H9 (cell line): ENCODE data around the gene C1QB. TPM values are rescaled to one million over a fixed set of nuclear protein-coding genes. Genes with fewer than 3 reads are reported as not detected.

Experiments
- DNase-seq: peaks from one replicate; pipeline ENCODE4 v3.0.0-alpha.2; 2017
- H2AFZ ChIP-seq: one replicate; pipeline ENCODE4 v1.6.1; 2013; ENCODE audit warnings: mild to moderate bottlenecking, low read length, control low read depth, moderate library complexity
- H2AK5ac ChIP-seq: 2 replicates; pipeline ENCODE4 v1.6.1; 2013; ENCODE audit warnings: low read length, control low read depth, mixed read lengths; ENCODE audit not compliant: insufficient read length
- H2BK120ac ChIP-seq: one replicate; pipeline ENCODE4 v1.6.1; 2013; ENCODE audit warnings: low read depth, mild to moderate bottlenecking, low read length, control low read depth, inconsistent platforms; ENCODE audit not compliant: poor library complexity, severe bottlenecking
- H2BK12ac ChIP-seq: 2 replicates; pipeline ENCODE4 v1.6.1; 2013; ENCODE audit warnings: low read length, control low read depth, mixed read lengths, low read depth; ENCODE audit not compliant: insufficient read length
- H2BK15ac ChIP-seq: 2 replicates; pipeline ENCODE4 v1.6.1; 2013; ENCODE audit warnings: low read depth, low read length, control low read depth
- H2BK20ac ChIP-seq: one replicate; pipeline ENCODE4 v1.6.1; 2013; ENCODE audit warnings: low read depth, mild to moderate bottlenecking, low read length, control low read depth, inconsistent platforms; ENCODE audit not compliant: poor library complexity, severe bottlenecking
- H2BK5ac ChIP-seq: 2 replicates; pipeline ENCODE4 v1.6.1; 2013; ENCODE audit warnings: low read length, control low read depth, mixed read lengths; ENCODE audit not compliant: insufficient read length
- H3K14ac ChIP-seq: 2 replicates; pipeline ENCODE4 v1.6.1; 2013; ENCODE audit warnings: low read length, control low read depth; ENCODE audit not compliant: insufficient read depth
- H3K18ac ChIP-seq: 2 replicates; pipeline ENCODE4 v1.6.1; 2013; ENCODE audit warnings: low read depth, mild to moderate bottlenecking, mixed read lengths, low read length, control low read depth; ENCODE audit not compliant: insufficient read length
- H3K23ac ChIP-seq: 2 replicates; pipeline ENCODE4 v1.6.1; 2013; ENCODE audit warnings: low read length, control low read depth, mixed read lengths, low read depth; ENCODE audit not compliant: insufficient read length
- H3K23me2 ChIP-seq: 2 replicates; pipeline ENCODE4 v1.6.1; 2013; ENCODE audit warnings: low read depth, mild to moderate bottlenecking, mixed read lengths, low read length, control low read depth; ENCODE audit not compliant: insufficient read length, poor library complexity, severe bottlenecking
- H3K27ac ChIP-seq: 2 replicates; pipeline ENCODE4 v1.5.1; 2013; ENCODE audit warnings: low read length, control low read depth, mixed read lengths, low read depth; ENCODE audit not compliant: insufficient read length
- H3K27me3 ChIP-seq: 2 replicates; pipeline ENCODE4 v1.6.1; 2013; ENCODE audit warnings: low read length, control low read depth, inconsistent platforms; ENCODE audit not compliant: insufficient read depth
- H3K4ac ChIP-seq: 2 replicates; pipeline ENCODE4 v1.6.1; 2013; ENCODE audit warnings: low read depth, mild to moderate bottlenecking, control low read depth, inconsistent platforms, low read length, moderate library complexity
- H3K4me1 ChIP-seq: 2 replicates; pipeline ENCODE4 v1.6.1; 2013; ENCODE audit warnings: low read length, control low read depth, inconsistent platforms; ENCODE audit not compliant: insufficient read depth
- H3K4me2 ChIP-seq: 2 replicates; pipeline ENCODE4 v1.6.1; 2013; ENCODE audit warnings: low read length, control low read depth, mixed read lengths; ENCODE audit not compliant: insufficient read length, insufficient read depth
- H3K56ac ChIP-seq: 2 replicates; pipeline ENCODE4 v1.6.1; 2013; ENCODE audit warnings: low read depth, mild to moderate bottlenecking, mixed read lengths, low read length, control low read depth; ENCODE audit not compliant: insufficient read length
- H3K79me1 ChIP-seq: 2 replicates; pipeline ENCODE4 v1.6.1; 2013; ENCODE audit warnings: low read depth, mild to moderate bottlenecking, moderate library complexity, low read length, control low read depth, inconsistent platforms; ENCODE audit not compliant: insufficient read depth, poor library complexity, severe bottlenecking
- H3K79me2 ChIP-seq: 2 replicates; pipeline ENCODE4 v1.6.1; 2013; ENCODE audit warnings: low read length, control low read depth, inconsistent platforms; ENCODE audit not compliant: insufficient read depth
- H3K9ac ChIP-seq: 2 replicates; pipeline ENCODE4 v1.6.1; 2013; ENCODE audit warnings: low read length, control low read depth, mixed read lengths; ENCODE audit not compliant: insufficient read length; ENCODE audit errors: extremely low read depth
- H3K9me3 ChIP-seq: one replicate; pipeline ENCODE4 v1.6.1; 2013; ENCODE audit warnings: low read depth, low read length, inconsistent platforms; ENCODE audit not compliant: control insufficient read depth
- H3T11ph ChIP-seq: one replicate; pipeline ENCODE4 v1.6.1; 2013; ENCODE audit warnings: mild to moderate bottlenecking, low read length, control low read depth, inconsistent platforms
- H4K20me1 ChIP-seq: one replicate; pipeline ENCODE4 v1.6.1; 2013; ENCODE audit not compliant: control insufficient read depth, insufficient read length, insufficient read depth
- H4K5ac ChIP-seq: 2 replicates; pipeline ENCODE4 v1.6.1; 2013; ENCODE audit warnings: low read depth, mild to moderate bottlenecking, mixed read lengths, low read length, control low read depth; ENCODE audit not compliant: insufficient read length
- H4K8ac ChIP-seq: replicated peaks from 2 replicates; pipeline ENCODE4 v1.6.1; 2013; ENCODE audit warnings: low read length, control low read depth, mixed read lengths, low read depth; ENCODE audit not compliant: insufficient read length
- H4K91ac ChIP-seq: 2 replicates; pipeline ENCODE4 v1.6.1; 2013; ENCODE audit warnings: low read depth, mild to moderate bottlenecking, moderate library complexity, mixed read lengths, low read length, control low read depth; ENCODE audit not compliant: insufficient read length
- H3K27ac Mint-ChIP-seq, 3 experiments: 2 replicates in 2 of 3; 3 replicates in 1 of 3; pipeline ENCODE4 v1.8.0; 2020 to 2021; ENCODE audit warnings: mixed read lengths in 3 of 3, mild to moderate bottlenecking in 1 of 3, moderate library complexity in 1 of 3
- H3K27me3 Mint-ChIP-seq: 2 replicates; pipeline ENCODE4 v1.8.0; 2021; ENCODE audit warnings: low read depth, mild to moderate bottlenecking, moderate library complexity, mixed read lengths
- H3K36me3 Mint-ChIP-seq, 3 experiments: 2 replicates in 2 of 3; 3 replicates in 1 of 3; pipeline ENCODE4 v1.8.0; 2020 to 2021; ENCODE audit warnings: low read depth in 3 of 3, mixed read lengths in 3 of 3; ENCODE audit not compliant: insufficient read depth in 1 of 3
- H3K4me1 Mint-ChIP-seq, 2 experiments: 2 replicates each; pipeline ENCODE4 v1.8.0; 2020; ENCODE audit warnings: mixed read lengths in 2 of 2
- H3K4me3 Mint-ChIP-seq, 2 experiments: 2 replicates in 1 of 2; 3 replicates in 1 of 2; pipeline ENCODE4 v1.8.0; 2020 to 2021; ENCODE audit warnings: mild to moderate bottlenecking in 2 of 2, mixed read lengths in 2 of 2, moderate library complexity in 1 of 2
- H3K9me3 Mint-ChIP-seq, 2 experiments: 2 replicates in 1 of 2; 3 replicates in 1 of 2; pipeline ENCODE4 v1.8.0; 2020; ENCODE audit warnings: mild to moderate bottlenecking in 2 of 2, mixed read lengths in 2 of 2, moderate library complexity in 1 of 2
- WGBS: extraction: QIAGEN DNeasy Blood & Tissue Kit; methylation state at CpG from one replicate; pipeline ENCODE4 v1.1.7; 2013; ENCODE audit warnings: missing lambda C conversion rate, low lambda C conversion rate, mixed read lengths; ENCODE audit not compliant: insufficient read length; ENCODE audit errors: extremely low coverage; 5-methylcytosine and 5-hydroxymethylcytosine counted together
- total RNA-seq: library from RNA; stranded (reverse); gene quantifications from 2 replicates; pipeline ENCODE4 v1.2.1, GENCODE V29; 2021
- TF ChIP-seq, protein P1 (sequence below): fragments of 200-600 bp; sonication (generic); conservative IDR thresholded peaks from 3 replicates; pipeline ENCODE4 v1.8.0; 2021; ENCODE audit warnings: antibody characterized with exemption, mild to moderate bottlenecking

C1QB gene
- total RNA-seq, 1 experiment from 2014 or later, result not detected

GRCh38 chr1:22606161-22606560 lies 46.9 kb upstream of the C1QB start:
- peaks cover 35 to 66% of the 10 kb centered on the region in 2 experiments for H3K4me1 Mint-ChIP-seq
- no peak overlapping the region for H3K4me2 ChIP-seq
- no peak overlapping the region for H3K18ac ChIP-seq
- no peak overlapping the region for H2BK15ac ChIP-seq
- no peak overlapping the region for H3K27ac ChIP-seq
- H4K5ac ChIP-seq, result no peak overlapping the region
- TF ChIP-seq, protein P1, sequence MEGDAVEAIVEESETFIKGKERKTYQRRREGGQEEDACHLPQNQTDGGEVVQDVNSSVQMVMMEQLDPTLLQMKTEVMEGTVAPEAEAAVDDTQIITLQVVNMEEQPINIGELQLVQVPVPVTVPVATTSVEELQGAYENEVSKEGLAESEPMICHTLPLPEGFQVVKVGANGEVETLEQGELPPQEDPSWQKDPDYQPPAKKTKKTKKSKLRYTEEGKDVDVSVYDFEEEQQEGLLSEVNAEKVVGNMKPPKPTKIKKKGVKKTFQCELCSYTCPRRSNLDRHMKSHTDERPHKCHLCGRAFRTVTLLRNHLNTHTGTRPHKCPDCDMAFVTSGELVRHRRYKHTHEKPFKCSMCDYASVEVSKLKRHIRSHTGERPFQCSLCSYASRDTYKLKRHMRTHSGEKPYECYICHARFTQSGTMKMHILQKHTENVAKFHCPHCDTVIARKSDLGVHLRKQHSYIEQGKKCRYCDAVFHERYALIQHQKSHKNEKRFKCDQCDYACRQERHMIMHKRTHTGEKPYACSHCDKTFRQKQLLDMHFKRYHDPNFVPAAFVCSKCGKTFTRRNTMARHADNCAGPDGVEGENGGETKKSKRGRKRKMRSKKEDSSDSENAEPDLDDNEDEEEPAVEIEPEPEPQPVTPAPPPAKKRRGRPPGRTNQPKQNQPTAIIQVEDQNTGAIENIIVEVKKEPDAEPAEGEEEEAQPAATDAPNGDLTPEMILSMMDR, result no peak
- peaks cover 66% of the 10 kb centered on the region for H3K27me3 Mint-ChIP-seq
- H2BK5ac ChIP-seq, result no peak overlapping the region
- no peak for DNase-seq
- no peak overlapping the region for H3K4me3 Mint-ChIP-seq
- no peak overlapping the region for H4K8ac ChIP-seq
- no peak overlapping the region for H4K91ac ChIP-seq
- no peak overlapping the region for H2AK5ac ChIP-seq
- H3K56ac ChIP-seq, result no peak overlapping the region
- no peak overlapping the region for H3K27ac Mint-ChIP-seq
- H3K14ac ChIP-seq, result no peak overlapping the region
- H3K4ac ChIP-seq, result no peak overlapping the region
- no peak overlapping the region for H2BK12ac ChIP-seq
- H2AFZ ChIP-seq, result no peak overlapping the region
- no peak overlapping the region for H2BK120ac ChIP-seq
- no peak overlapping the region for H2BK20ac ChIP-seq
- no peak overlapping the region for H3K23ac ChIP-seq
- no peaks in the 10 kb centered on the region for H3K79me1 ChIP-seq
- WGBS, result no CpG with 5 or more reads among the region's 4 CpGs
- H4K20me1 ChIP-seq, result no peaks in the 10 kb centered on the region
- H3K79me2 ChIP-seq, result no peaks in the 10 kb centered on the region
- no peaks in the 10 kb centered on the region for H3K36me3 Mint-ChIP-seq
- no peak overlapping the region for H3K9ac ChIP-seq
- no peaks in the 10 kb centered on the region for H3K4me1 ChIP-seq
- H3K27me3 ChIP-seq, result no peaks in the 10 kb centered on the region
- H3T11ph ChIP-seq, result no peak overlapping the region
- peaks cover 0 to 3% of the 10 kb centered on the region in 2 experiments; a peak in 2 of 5 replicates for H3K9me3 Mint-ChIP-seq
- no peaks in the 10 kb centered on the region for H3K23me2 ChIP-seq
- no peaks in the 10 kb centered on the region for H3K9me3 ChIP-seq
